ENCODE data around the gene HMCN2. TPM values are rescaled to one million over a fixed set of nuclear protein-coding genes. Genes with fewer than 3 reads are reported as not detected.

HMCN2 gene
- total and polyA plus RNA-seq, 4 donors = 0.24 to 1.8 (median 0.29) TPM

DNA sequence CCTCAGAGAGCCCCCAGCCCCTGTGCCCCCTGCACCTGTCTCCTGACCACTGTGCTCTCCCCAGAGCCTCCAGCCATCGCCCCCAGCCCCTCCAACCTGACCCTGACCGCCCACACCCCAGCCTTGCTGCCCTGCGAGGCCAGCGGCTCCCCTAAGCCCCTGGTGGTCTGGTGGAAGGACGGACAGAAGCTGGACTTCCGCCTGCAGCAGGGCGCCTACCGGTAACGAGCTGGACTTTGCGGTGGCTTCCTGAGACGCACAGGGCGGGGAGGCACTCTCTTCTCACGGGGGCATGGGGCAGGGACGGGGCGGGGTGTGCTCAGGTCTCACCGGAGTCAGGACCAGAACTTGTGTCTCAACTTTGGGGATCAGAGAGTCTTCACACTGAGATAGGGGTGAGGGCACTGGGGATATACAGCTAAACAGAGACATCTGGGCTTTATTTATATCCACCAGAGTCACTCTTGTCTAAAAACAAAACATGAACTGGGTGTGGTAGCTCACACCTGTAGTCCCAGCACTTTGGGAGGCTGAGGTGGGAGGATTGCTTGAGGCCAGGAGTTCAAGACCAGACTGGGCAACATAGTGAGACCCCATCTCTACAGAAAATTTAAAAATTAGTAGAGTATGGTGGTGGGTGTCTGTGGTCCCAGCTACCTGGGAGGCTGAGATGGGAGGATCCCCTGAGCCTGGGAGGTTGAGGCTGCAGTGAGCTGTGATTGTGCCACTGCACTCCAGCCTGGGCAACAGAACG lies 133.1 kb downstream of the HMCN2 start (continued):
- TF ChIP-seq, protein P1, sequence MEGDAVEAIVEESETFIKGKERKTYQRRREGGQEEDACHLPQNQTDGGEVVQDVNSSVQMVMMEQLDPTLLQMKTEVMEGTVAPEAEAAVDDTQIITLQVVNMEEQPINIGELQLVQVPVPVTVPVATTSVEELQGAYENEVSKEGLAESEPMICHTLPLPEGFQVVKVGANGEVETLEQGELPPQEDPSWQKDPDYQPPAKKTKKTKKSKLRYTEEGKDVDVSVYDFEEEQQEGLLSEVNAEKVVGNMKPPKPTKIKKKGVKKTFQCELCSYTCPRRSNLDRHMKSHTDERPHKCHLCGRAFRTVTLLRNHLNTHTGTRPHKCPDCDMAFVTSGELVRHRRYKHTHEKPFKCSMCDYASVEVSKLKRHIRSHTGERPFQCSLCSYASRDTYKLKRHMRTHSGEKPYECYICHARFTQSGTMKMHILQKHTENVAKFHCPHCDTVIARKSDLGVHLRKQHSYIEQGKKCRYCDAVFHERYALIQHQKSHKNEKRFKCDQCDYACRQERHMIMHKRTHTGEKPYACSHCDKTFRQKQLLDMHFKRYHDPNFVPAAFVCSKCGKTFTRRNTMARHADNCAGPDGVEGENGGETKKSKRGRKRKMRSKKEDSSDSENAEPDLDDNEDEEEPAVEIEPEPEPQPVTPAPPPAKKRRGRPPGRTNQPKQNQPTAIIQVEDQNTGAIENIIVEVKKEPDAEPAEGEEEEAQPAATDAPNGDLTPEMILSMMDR (IDR thresholded peaks at IDR 0.05; ENCODE audit: low read depth, low read length, missing input control) = no peak
- TF ChIP-seq JUND (IDR thresholded peaks at IDR 0.05) = no peak

- Histone ChIP-seq H3K4me1 (ENCODE audit: control insufficient read depth in 4 of 4, insufficient read depth in 4 of 4, low read length in 3 of 4) (no peaks in the 10 kb centered on the region), H3K4me3 (ENCODE audit: low read depth in 1 of 3, low read length in 3 of 3) (no peak overlapping the region)
Measured at GRCh38 chr9:130399768-130400167, 134.2 kb downstream of the HMCN2 start.

GRCh38 chr9:130400870-130401269 lies 135.3 kb downstream of the HMCN2 start:
- H3K4me1 ChIP-seq (ENCODE audit: control insufficient read depth in 4 of 4, insufficient read depth in 4 of 4, low read length in 3 of 4) = no peaks in the 10 kb centered on the region
- WGBS = 94% methylated on average over 8 of the region's 8 CpGs
- no peak overlapping the region for H3K27ac ChIP-seq (ENCODE audit: low read depth in 1 of 2, low read length in 2 of 2)
- no peaks in the 10 kb centered on the region for H3K27me3 ChIP-seq (ENCODE audit: control insufficient read depth in 4 of 4, insufficient read depth in 4 of 4, low read length in 3 of 4)
- H3K9me3 ChIP-seq (ENCODE audit: control insufficient read depth in 4 of 4, low read length in 3 of 4) = no peaks in the 10 kb centered on the region
- H3K4me3 ChIP-seq (ENCODE audit: low read depth in 1 of 3, low read length in 3 of 3) = no peak overlapping the region
- DNase-seq (ENCODE audit: low spot score) = no peak
- H3K36me3 ChIP-seq (ENCODE audit: control insufficient read depth in 4 of 4, insufficient read depth in 3 of 4, low read depth in 1 of 4, low read length in 3 of 4) = no peaks in the 10 kb centered on the region
- no peak overlapping the region for H3K9ac ChIP-seq (ENCODE audit: low read depth in 1 of 2, low read length in 2 of 2)
- TF ChIP-seq, protein P2, sequence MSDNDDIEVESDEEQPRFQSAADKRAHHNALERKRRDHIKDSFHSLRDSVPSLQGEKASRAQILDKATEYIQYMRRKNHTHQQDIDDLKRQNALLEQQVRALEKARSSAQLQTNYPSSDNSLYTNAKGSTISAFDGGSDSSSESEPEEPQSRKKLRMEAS (IDR thresholded peaks at IDR 0.05) = no peak
- no peak for TF ChIP-seq HNF4A (conservative IDR thresholded peaks at IDR 0.05)
- TF ChIP-seq ZBTB33 (IDR thresholded peaks at IDR 0.05) = no peak
- TF ChIP-seq, protein P3, sequence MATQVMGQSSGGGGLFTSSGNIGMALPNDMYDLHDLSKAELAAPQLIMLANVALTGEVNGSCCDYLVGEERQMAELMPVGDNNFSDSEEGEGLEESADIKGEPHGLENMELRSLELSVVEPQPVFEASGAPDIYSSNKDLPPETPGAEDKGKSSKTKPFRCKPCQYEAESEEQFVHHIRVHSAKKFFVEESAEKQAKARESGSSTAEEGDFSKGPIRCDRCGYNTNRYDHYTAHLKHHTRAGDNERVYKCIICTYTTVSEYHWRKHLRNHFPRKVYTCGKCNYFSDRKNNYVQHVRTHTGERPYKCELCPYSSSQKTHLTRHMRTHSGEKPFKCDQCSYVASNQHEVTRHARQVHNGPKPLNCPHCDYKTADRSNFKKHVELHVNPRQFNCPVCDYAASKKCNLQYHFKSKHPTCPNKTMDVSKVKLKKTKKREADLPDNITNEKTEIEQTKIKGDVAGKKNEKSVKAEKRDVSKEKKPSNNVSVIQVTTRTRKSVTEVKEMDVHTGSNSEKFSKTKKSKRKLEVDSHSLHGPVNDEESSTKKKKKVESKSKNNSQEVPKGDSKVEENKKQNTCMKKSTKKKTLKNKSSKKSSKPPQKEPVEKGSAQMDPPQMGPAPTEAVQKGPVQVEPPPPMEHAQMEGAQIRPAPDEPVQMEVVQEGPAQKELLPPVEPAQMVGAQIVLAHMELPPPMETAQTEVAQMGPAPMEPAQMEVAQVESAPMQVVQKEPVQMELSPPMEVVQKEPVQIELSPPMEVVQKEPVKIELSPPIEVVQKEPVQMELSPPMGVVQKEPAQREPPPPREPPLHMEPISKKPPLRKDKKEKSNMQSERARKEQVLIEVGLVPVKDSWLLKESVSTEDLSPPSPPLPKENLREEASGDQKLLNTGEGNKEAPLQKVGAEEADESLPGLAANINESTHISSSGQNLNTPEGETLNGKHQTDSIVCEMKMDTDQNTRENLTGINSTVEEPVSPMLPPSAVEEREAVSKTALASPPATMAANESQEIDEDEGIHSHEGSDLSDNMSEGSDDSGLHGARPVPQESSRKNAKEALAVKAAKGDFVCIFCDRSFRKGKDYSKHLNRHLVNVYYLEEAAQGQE (IDR thresholded peaks at IDR 0.05) = no peak
- no peak for TF ChIP-seq HNF4G (IDR thresholded peaks at IDR 0.05)
- TF ChIP-seq FOXA2 (IDR thresholded peaks at IDR 0.05) = no peak
- TF ChIP-seq, protein P1 (IDR thresholded peaks at IDR 0.05; ENCODE audit: low read depth, low read length, missing input control) = no peak
- no peak for TF ChIP-seq FOXA1 (IDR thresholded peaks at IDR 0.05)
- TF ChIP-seq NR2F2 (IDR thresholded peaks at IDR 0.05) = no peak

More at GRCh38 chr9:130399768-130400167, 134.2 kb downstream of the HMCN2 start:
- WGBS = 90% methylated on average over 8 of the region's 8 CpGs
- no peak overlapping the region for H3K27ac ChIP-seq (ENCODE audit: low read depth in 1 of 2, low read length in 2 of 2)
- no peaks in the 10 kb centered on the region for H3K36me3 ChIP-seq (ENCODE audit: control insufficient read depth in 4 of 4, insufficient read depth in 3 of 4, low read depth in 1 of 4, low read length in 3 of 4)
- no peaks in the 10 kb centered on the region for H3K27me3 ChIP-seq (ENCODE audit: control insufficient read depth in 4 of 4, insufficient read depth in 4 of 4, low read length in 3 of 4)
- no peak for DNase-seq (ENCODE audit: low spot score)
- TF ChIP-seq RXRA (IDR thresholded peaks at IDR 0.05) (no peak), FOXA2 (IDR thresholded peaks at IDR 0.05) (no peak), NR2F2 (IDR thresholded peaks at IDR 0.05) (no peak), RAD21 (IDR thresholded peaks at IDR 0.05) (no peak), HNF4G (IDR thresholded peaks at IDR 0.05) (no peak), GABPA (IDR thresholded peaks at IDR 0.05 in 1 of 2, conservative IDR thresholded peaks at IDR 0.05 in 1 of 2) (no peak)
- TF ChIP-seq, protein P3 (IDR thresholded peaks at IDR 0.05) = no peak
- TF ChIP-seq, protein P2 (IDR thresholded peaks at IDR 0.05) = no peak
- H3K9ac ChIP-seq (ENCODE audit: low read depth in 1 of 2, low read length in 2 of 2) = no peak overlapping the region
- no peaks in the 10 kb centered on the region for H3K9me3 ChIP-seq (ENCODE audit: control insufficient read depth in 4 of 4, low read length in 3 of 4)

Data from liver (tissue), 9 donors.